Esophagus muscularis mucosa (tissue), 4 donors: Measurements from ENCODE around the gene AHRR. TPM values are rescaled to one million over a fixed set of nuclear protein-coding genes. Genes with fewer than 3 reads are reported as not detected.
"Not testable (repeated sequence)": the region's sequence is repeated elsewhere in the genome, so short reads cannot be mapped to it uniquely, and the experiment has no call there.

Experiments
- DNase-seq: peaks from one replicate; pipeline ENCODE4 v3.0.0-alpha.2; 2017; ENCODE audit errors: extremely low spot score
- H3K27ac ChIP-seq, 4 donors: fragments of 200-600 bp; sonication (generic); replicated peaks in 1 of 4; 1 replicate in 3 of 4; 2 replicates in 1 of 4; pipeline ENCODE4 v1.5.1; 2016 to 2019; ENCODE audit warnings: mild to moderate bottlenecking in 1 of 4
- H3K27me3 ChIP-seq, 4 donors: fragments of 200-600 bp; sonication (generic); one replicate each; pipeline versions ENCODE4 v1.5.1 to v1.6.0; 2016 to 2019
- H3K36me3 ChIP-seq, 4 donors: fragments of 200-600 bp; sonication (generic); one replicate each; pipeline ENCODE4 v1.5.1; 2016 to 2019
- H3K4me1 ChIP-seq, 4 donors: fragments of 200-600 bp; sonication (generic); one replicate each; pipeline ENCODE4 v1.5.1; 2016 to 2019
- H3K4me3 ChIP-seq, 4 donors: fragments of 200-600 bp; sonication (generic); 1 replicate in 2 of 4; 2 replicates in 2 of 4; pipeline ENCODE4 v1.5.1; 2016 to 2019; ENCODE audit warnings: mild to moderate bottlenecking in 4 of 4, moderate library complexity in 1 of 4
- H3K9me3 ChIP-seq, 4 donors: fragments of 200-600 bp; sonication (generic); 1 replicate in 3 of 4; 2 replicates in 1 of 4; pipeline ENCODE4 v1.5.1; 2016 to 2019
- EP300 ChIP-seq: sonication (generic); formaldehyde crosslinking; IDR thresholded peaks from one replicate; pipeline ENCODE4 v1.6.1; 2017; ENCODE audit warnings: antibody characterized with exemption
- POLR2A ChIP-seq: fragments of 450-650 bp; IDR thresholded peaks from one replicate; pipeline ENCODE4 v1.6.1; 2017; ENCODE audit warnings: antibody characterized with exemption, moderate library complexity, mild to moderate bottlenecking, low read depth
- POLR2AphosphoS5 ChIP-seq, 2 donors: sonication (generic); formaldehyde crosslinking; IDR thresholded peaks; one replicate each; pipeline ENCODE4 v1.6.1; 2017; ENCODE audit warnings: antibody characterized with exemption in 2 of 2
- WGBS: methylation state at CpG from one replicate; pipeline ENCODE4 v1.1.5; 2018; 5-methylcytosine and 5-hydroxymethylcytosine counted together
- intact Hi-C: fragments of 100-400 bp; cut with DNase I; formaldehyde crosslinking; loops from one replicate; pipeline ENCODE4 v1.15.1; 2023
- total RNA-seq, 4 donors: library from RNA; depleted of rRNA; stranded (reverse); fragments of >200 nt; gene quantifications; one replicate each; pipeline versions ENCODE4 v1.1.0 to v1.2.1, GENCODE V29; 2016
- TF ChIP-seq, protein P1 (sequence below), 3 experiments: fragments of 200-600 bp in 2 of 3; fragments of 450-650 bp in 1 of 3; sonication (generic) in 2 of 3; IDR thresholded peaks; one replicate each; pipeline ENCODE4 v1.5.1; 2017 to 2019; ENCODE audit warnings: antibody characterized with exemption in 3 of 3, mild to moderate bottlenecking in 2 of 3, moderate library complexity in 1 of 3

The AHRR gene
- total RNA-seq, 4 donors from 2014 or later, result 0.33 to 5.5 (median 0.86) TPM

DNA sequence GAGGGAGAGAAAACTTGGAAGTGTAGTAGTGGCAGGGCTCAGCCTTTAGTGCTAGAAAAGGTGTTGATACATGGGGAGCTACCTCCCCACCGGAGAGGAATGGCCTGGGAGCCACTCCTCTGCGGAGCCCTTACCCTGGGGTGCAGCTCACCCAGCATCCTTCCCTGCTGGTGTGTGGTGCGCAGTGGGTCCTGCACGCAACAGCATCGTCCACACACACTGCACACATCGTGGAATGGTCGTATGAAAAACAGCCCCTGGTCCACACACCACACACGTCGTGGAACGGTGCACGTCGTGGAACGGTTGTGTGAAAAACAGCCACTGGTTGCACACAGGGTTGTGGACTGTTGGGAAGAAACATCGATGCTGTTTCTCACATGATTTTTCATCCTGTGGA, 16.1 kb upstream of the AHRR start:
- Histone ChIP-seq H3K36me3 (peaks cover 19 to 54% (median 39%) of the 10 kb centered on the region in 4 donors), H3K27me3 (no peaks in the 10 kb centered on the region), H3K27ac (no peak overlapping the region), H3K4me1 (peaks cover 5 to 15% (median 10%) of the 10 kb centered on the region in 4 donors), H3K9me3 (no peaks in the 10 kb centered on the region), H3K4me3 (no peak overlapping the region)
- no peak for DNase-seq
- TF ChIP-seq POLR2AphosphoS5 (IDR thresholded peaks at IDR 0.05) (no peak), POLR2A (no peak), EP300 (no peak)
- TF ChIP-seq, protein P1, sequence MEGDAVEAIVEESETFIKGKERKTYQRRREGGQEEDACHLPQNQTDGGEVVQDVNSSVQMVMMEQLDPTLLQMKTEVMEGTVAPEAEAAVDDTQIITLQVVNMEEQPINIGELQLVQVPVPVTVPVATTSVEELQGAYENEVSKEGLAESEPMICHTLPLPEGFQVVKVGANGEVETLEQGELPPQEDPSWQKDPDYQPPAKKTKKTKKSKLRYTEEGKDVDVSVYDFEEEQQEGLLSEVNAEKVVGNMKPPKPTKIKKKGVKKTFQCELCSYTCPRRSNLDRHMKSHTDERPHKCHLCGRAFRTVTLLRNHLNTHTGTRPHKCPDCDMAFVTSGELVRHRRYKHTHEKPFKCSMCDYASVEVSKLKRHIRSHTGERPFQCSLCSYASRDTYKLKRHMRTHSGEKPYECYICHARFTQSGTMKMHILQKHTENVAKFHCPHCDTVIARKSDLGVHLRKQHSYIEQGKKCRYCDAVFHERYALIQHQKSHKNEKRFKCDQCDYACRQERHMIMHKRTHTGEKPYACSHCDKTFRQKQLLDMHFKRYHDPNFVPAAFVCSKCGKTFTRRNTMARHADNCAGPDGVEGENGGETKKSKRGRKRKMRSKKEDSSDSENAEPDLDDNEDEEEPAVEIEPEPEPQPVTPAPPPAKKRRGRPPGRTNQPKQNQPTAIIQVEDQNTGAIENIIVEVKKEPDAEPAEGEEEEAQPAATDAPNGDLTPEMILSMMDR (IDR thresholded peaks at IDR 0.05), result no peak
- WGBS, result 96% methylated on average over 14 of the region's 14 CpGs
- intact Hi-C loops, result no loop called here

DNA sequence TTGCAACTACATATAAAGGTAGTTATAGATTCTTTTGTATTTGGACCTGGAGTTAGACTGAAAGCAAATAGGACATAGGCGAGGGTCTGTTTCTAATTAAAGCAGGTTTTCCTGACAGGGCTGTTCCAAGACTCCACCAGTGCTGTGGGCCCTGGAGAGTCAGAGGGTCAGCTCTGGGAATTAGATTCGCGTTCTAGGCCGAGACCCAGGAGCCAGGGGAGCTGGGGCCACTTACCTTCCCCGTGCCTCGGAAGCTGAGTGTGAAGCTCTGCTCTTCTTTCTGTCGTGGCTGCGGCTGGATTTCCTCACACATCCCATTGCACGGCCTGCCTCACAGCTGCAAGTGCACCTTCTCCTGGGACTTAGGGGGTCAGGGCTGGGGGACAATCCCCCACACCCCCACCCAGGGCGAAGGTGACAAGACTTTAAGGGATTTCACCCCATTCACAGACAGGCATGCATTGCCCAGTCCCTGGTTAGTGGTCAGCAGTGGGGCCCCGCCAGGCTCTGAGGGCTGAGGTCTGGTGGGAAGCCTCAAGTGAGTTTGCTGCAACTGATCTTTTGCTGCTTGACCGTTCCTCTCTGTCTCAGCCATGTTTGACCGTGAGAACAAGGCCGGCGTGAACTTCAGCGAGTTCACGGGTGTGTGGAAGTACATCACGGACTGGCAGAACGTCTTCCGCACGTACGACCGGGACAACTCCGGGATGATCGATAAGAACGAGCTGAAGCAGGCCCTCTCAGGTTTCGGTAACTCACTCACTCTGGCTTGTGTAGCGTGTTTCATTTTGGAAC, 15.3 kb upstream of the AHRR start:
- Histone ChIP-seq H3K27ac (no peak overlapping the region), H3K27me3 (no peaks in the 10 kb centered on the region), H3K9me3 (no peaks in the 10 kb centered on the region), H3K4me3 (no peak overlapping the region), H3K36me3 (peaks cover 19 to 62% (median 43%) of the 10 kb centered on the region in 4 donors), H3K4me1 (peaks cover 5 to 20% (median 10%) of the 10 kb centered on the region in 4 donors)
- TF ChIP-seq, protein P1 (IDR thresholded peaks at IDR 0.05), result no peak
- TF ChIP-seq EP300 (no peak), POLR2A (no peak), POLR2AphosphoS5 (IDR thresholded peaks at IDR 0.05) (no peak)
- DNase-seq, result no peak
- intact Hi-C loops, result no loop called here
- 92% methylated on average over 26 of the region's 28 CpGs for WGBS

DNA sequence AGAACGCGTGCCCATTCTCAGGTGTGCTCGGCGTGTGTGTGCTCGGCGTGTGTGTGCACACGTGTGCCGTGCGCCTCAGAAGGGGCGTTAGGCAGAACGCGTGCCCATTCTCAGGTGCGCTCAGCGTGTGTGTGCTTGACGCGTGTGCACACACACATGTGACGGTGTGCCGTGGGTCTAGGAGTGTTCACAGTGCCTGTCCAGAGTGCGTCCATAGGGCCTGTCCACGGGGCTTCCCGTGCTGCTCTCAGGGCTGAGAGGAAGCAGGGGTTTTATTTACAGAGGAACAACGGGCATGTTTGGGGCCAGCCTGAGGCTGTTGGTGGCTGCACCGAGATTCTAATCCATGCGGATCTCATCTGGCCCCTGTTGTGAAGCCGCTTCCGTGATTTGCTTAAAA, 14.2 kb upstream of the AHRR start:
- 95% methylated on average over 21 of the region's 26 CpGs for WGBS
- TF ChIP-seq, protein P1 (IDR thresholded peaks at IDR 0.05), result no peak
- no peak overlapping the region for H3K4me3 ChIP-seq
- H3K4me1 ChIP-seq, result peaks cover 5 to 20% (median 10%) of the 10 kb centered on the region in 4 donors
- intact Hi-C loops, result no loop called here
- H3K27ac ChIP-seq, result no peak overlapping the region
- peaks cover 19 to 73% (median 50%) of the 10 kb centered on the region in 4 donors for H3K36me3 ChIP-seq
- no peak for DNase-seq
- no peaks in the 10 kb centered on the region for H3K27me3 ChIP-seq
- no peaks in the 10 kb centered on the region for H3K9me3 ChIP-seq

DNA sequence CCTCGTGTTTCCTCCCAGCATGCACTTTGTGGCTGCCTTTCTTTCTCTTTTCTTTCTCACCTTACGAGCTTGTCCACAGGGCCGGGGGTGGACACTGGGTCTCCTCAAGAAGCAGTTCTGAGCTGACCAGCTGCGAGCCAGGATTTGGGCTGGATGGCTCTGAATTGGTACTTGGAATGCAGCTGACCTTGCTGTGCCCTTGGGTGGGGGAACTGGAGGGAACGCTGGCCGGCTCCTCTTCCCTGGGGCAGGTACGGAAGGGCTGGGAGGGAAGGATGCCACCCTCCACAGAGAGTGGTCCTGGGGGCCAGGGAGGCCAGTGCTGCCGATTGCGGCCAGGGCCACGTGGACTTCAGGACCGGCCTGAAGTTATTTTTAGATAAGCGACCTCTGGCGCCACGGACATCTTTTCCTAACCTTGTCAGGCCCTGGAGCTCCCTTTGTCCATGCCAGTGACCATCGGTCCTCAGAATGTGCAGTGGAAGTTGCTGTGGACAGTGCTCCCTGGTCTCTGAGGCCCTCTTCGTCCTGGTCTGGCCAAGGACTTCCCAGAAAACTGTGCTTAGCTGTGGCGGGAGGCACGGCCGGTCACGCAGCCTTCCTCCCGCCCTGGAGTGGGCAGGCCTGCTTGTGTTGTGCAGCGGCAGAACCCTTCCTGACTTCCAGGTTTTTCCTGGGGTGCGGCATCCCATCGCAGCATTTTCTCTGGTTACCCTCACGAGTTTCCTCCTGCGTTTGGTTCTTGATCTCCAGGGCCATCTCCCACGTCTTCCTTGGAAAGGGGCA, 13.5 kb upstream of the AHRR start:
- no peak overlapping the region for H3K27ac ChIP-seq
- H3K4me3 ChIP-seq, result no peak overlapping the region
- 89% methylated on average over 27 of the region's 27 CpGs for WGBS
- H3K4me1 ChIP-seq, result peaks cover 5 to 20% (median 10%) of the 10 kb centered on the region in 4 donors
- TF ChIP-seq POLR2A, result no peak
- H3K27me3 ChIP-seq, result no peaks in the 10 kb centered on the region
- no peak for DNase-seq
- intact Hi-C loops, result no loop called here
- H3K36me3 ChIP-seq, result peaks cover 19 to 80% (median 57%) of the 10 kb centered on the region in 4 donors
- H3K9me3 ChIP-seq, result no peaks in the 10 kb centered on the region

DNA sequence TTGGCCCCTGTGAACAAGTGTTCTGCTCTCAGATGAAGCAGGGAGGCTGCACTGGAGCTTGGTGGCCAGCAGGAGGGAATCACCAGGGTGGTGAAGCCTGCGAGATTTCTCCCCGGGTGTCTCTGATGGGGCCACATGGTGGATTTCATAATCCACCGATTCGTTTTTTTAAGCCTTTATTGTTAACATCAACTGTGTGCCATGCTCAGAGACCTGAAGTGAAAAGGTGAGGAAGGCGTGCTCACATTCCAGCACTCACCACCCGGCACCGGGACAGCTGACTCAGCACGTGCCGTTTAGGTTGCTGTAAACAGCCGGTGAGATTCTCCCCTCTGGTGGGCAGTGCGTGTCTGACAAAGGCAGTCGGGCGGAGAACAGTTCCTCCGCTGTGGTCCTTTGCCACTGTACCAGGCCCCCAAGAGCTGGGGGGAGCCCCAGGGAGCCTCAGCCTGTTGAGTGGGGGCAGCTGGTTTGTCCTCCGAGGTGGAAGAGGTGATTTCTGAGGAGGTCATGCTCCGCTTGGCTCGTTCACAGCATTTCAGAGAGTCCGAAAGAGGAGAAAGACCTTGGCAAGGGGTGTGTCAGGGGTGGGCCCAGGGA, 12.7 kb upstream of the AHRR start:
- no peak overlapping the region for H3K27ac ChIP-seq
- H3K9me3 ChIP-seq, result no peaks in the 10 kb centered on the region
- DNase-seq, result no peak
- H3K27me3 ChIP-seq, result no peaks in the 10 kb centered on the region
- H3K4me3 ChIP-seq, result no peak overlapping the region
- peaks cover 5 to 20% (median 10%) of the 10 kb centered on the region in 4 donors for H3K4me1 ChIP-seq
- 57% methylated on average over 18 of the region's 18 CpGs for WGBS
- intact Hi-C loops, result no loop called here
- TF ChIP-seq, protein P1 (IDR thresholded peaks at IDR 0.05), result peak in 1 of 3 experiments; percentile 38
- no peak for TF ChIP-seq EP300
- no peak for TF ChIP-seq POLR2A
- peaks cover 26 to 86% (median 64%) of the 10 kb centered on the region in 4 donors for H3K36me3 ChIP-seq

DNA sequence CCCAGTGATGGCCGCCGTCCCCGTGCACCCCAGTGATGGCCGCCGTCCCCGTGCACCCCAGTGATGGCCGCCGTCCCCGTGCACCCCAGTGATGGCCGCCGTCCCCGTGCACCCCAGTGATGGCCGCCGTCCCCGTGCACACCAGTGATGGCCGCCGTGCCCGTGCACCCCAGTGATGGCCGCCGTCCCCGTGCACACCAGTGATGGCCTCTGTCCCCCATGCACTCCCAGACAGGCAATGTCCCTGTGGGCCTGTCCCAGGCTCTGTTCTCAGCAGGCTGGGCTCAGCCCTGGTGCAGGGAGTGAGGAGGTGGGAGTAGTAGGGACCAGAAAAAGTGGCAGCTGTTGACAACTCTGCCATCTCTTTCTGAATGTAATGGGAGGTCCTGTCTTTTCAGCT, 11.7 kb upstream of the AHRR start:
- DNase-seq, H3K27ac ChIP-seq, H3K27me3 ChIP-seq, H3K9me3 ChIP-seq, H3K4me3 ChIP-seq, intact Hi-C loops: not testable (repeated sequence)
- WGBS, result no CpG with 5 or more reads among the region's 21 CpGs
- Histone ChIP-seq H3K4me1 (peaks cover 5 to 20% (median 10%) of the 10 kb centered on the region in 4 donors), H3K36me3 (peaks cover 35 to 96% (median 75%) of the 10 kb centered on the region in 4 donors)
